MCF 10A (cell line): Measurements from ENCODE around the gene CHRM2. TPM values are rescaled to one million over a fixed set of nuclear protein-coding genes. Genes with fewer than 3 reads are reported as not detected.

Experiments
- BruUV-seq: library from RNA; stranded (reverse); fragments of 400-500 nt; replicated peaks from 2 replicates; lab custom pipeline; 2021; lab: Mats Ljungman, UMichigan
- CTCF ChIA-PET: fragments of 300-600 bp; sonication (Branson Sonifier 250); formaldehyde crosslinking; extraction: SDS; loops from one replicate; lab custom pipeline; 2021; ENCODE audit warnings: antibody characterized with exemption, inconsistent platforms; lab: Yijun Ruan, JAX
- POLR2A ChIA-PET: fragments of 300-600, 350-650 bp; sonication (Branson Sonifier 250); formaldehyde crosslinking; extraction: SDS; loops from one replicate; lab custom pipeline; 2020; ENCODE audit warnings: antibody characterized with exemption, inconsistent platforms; lab: Yijun Ruan, JAX
- DNase-seq: peaks from one replicate; pipeline ENCODE4 v3.0.0-alpha.2; 2018; ENCODE audit not compliant: unreplicated experiment
- H3K27ac Mint-ChIP-seq: one replicate; pipeline ENCODE4 v1.8.0; 2022; ENCODE audit warnings: mild to moderate bottlenecking, low read depth, mixed read lengths; ENCODE audit not compliant: unreplicated experiment
- H3K27me3 Mint-ChIP-seq: one replicate; pipeline ENCODE4 v1.8.0; 2022; ENCODE audit warnings: mixed read lengths; ENCODE audit not compliant: insufficient read depth, unreplicated experiment
- H3K36me3 Mint-ChIP-seq: one replicate; pipeline ENCODE4 v1.8.0; 2022; ENCODE audit warnings: mild to moderate bottlenecking, moderate library complexity, mixed read lengths; ENCODE audit not compliant: insufficient read depth, unreplicated experiment
- H3K4me1 Mint-ChIP-seq: one replicate; pipeline ENCODE4 v1.8.0; 2022; ENCODE audit warnings: mixed read lengths; ENCODE audit not compliant: insufficient read depth, unreplicated experiment
- H3K4me3 Mint-ChIP-seq: one replicate; pipeline ENCODE4 v1.8.0; 2022; ENCODE audit warnings: mild to moderate bottlenecking, moderate library complexity, mixed read lengths; ENCODE audit not compliant: unreplicated experiment
- H3K9me3 Mint-ChIP-seq: one replicate; pipeline ENCODE4 v1.8.0; 2022; ENCODE audit warnings: mixed read lengths; ENCODE audit not compliant: unreplicated experiment
- CTCF ChIP-seq: fragments of 200-600 bp; IDR thresholded peaks from one replicate; pipeline ENCODE4 v1.8.0; 2022; ENCODE audit warnings: antibody characterized with exemption, mild to moderate bottlenecking; ENCODE audit not compliant: unreplicated experiment
- intact Hi-C: fragments of 100-400 bp; cut with micrococcal nuclease; formaldehyde crosslinking; loops from 2 replicates; pipeline ENCODE4 v1.14.1; 2022
- total RNA-seq: library from RNA; stranded (reverse); gene quantifications from 2 replicates; pipeline ENCODE4 v1.2.3, GENCODE V29; 2022

Gene CHRM2
- total RNA-seq, 1 experiment from 2014 or later: not detected

GRCh38 chr7:137020351-137020750 is 151.9 kb downstream of the CHRM2 start:
- H3K9me3 Mint-ChIP-seq: no peaks in the 10 kb centered on the region
- H3K4me1 Mint-ChIP-seq: no peaks in the 10 kb centered on the region
- H3K27me3 Mint-ChIP-seq: no peaks in the 10 kb centered on the region
- no peak overlapping the region for H3K4me3 Mint-ChIP-seq
- no TSS peak for BruUV-seq
- intact Hi-C loops: no loop called here
- TF ChIP-seq CTCF: no peak
- ChIA-PET POLR2A (no interaction called here), CTCF (no interaction called here)
- DNase-seq: no peak
- no peaks in the 10 kb centered on the region for H3K36me3 Mint-ChIP-seq
- H3K27ac Mint-ChIP-seq: no peak overlapping the region

GRCh38 chr7:137025469-137026175 is 157.2 kb downstream of the CHRM2 start:
- ChIA-PET POLR2A (no interaction called here), CTCF (no interaction called here)
- Mint-ChIP-seq H3K36me3 (no peaks in the 10 kb centered on the region), H3K9me3 (peaks cover 7% of the 10 kb centered on the region), H3K27me3 (peaks cover 10% of the 10 kb centered on the region), H3K4me3 (no peak overlapping the region), H3K4me1 (no peaks in the 10 kb centered on the region), H3K27ac (no peak overlapping the region)
- BruUV-seq: no TSS peak
- TF ChIP-seq CTCF: no peak
- intact Hi-C loops: no loop called here
- no peak for DNase-seq

GRCh38 chr7:137026176-137026500 is 157.7 kb downstream of the CHRM2 start:
- no peak for TF ChIP-seq CTCF
- CTCF ChIA-PET: no interaction called here
- Mint-ChIP-seq H3K27ac (no peak overlapping the region), H3K36me3 (no peaks in the 10 kb centered on the region), H3K9me3 (peaks cover 7% of the 10 kb centered on the region), H3K4me1 (no peaks in the 10 kb centered on the region), H3K27me3 (peaks cover 10% of the 10 kb centered on the region), H3K4me3 (no peak overlapping the region)
- intact Hi-C loops: no loop called here
- BruUV-seq: no TSS peak
- POLR2A ChIA-PET: no interaction called here
- DNase-seq: no peak

GRCh38 chr7:137032436-137032835 is 164.0 kb downstream of the CHRM2 start:
- intact Hi-C loops: no loop called here
- H3K36me3 Mint-ChIP-seq: no peaks in the 10 kb centered on the region
- no peak for TF ChIP-seq CTCF
- no TSS peak for BruUV-seq
- peaks cover 3% of the 10 kb centered on the region for H3K27me3 Mint-ChIP-seq
- CTCF ChIA-PET: no interaction called here
- H3K4me3 Mint-ChIP-seq: no peak overlapping the region
- POLR2A ChIA-PET: no interaction called here
- no peaks in the 10 kb centered on the region for H3K4me1 Mint-ChIP-seq
- no peak for DNase-seq
- no peak overlapping the region for H3K27ac Mint-ChIP-seq
- H3K9me3 Mint-ChIP-seq: no peaks in the 10 kb centered on the region
